ENCODE results near the gene PEX14. TPM values are rescaled to one million over a fixed set of nuclear protein-coding genes. Genes with fewer than 3 reads are reported as not detected.

Gene PEX14
- total and polyA plus RNA-seq, 2 donors: 8.8 to 16.1 TPM

GRCh38 chr1:10612436-10613160 is 137.8 kb downstream of the PEX14 start:
- H3K4me1 ChIP-seq (ENCODE audit: control insufficient read depth in 2 of 2, insufficient read depth in 2 of 2, low read length in 2 of 2): no peaks in the 10 kb centered on the region
- peaks cover 0 to 4% of the 10 kb centered on the region in 2 donors for H3K36me3 ChIP-seq (ENCODE audit: control insufficient read depth in 2 of 2, insufficient read depth in 2 of 2, low read length in 1 of 2)
- no peak overlapping the region for H3K4me3 ChIP-seq (ENCODE audit: low read length in 2 of 2)
- WGBS: 90% methylated on average over 12 of the region's 12 CpGs
- H3K27ac ChIP-seq (ENCODE audit: low read depth in 1 of 2, low read length in 1 of 2): no peak overlapping the region
- no peaks in the 10 kb centered on the region for H3K9me3 ChIP-seq (ENCODE audit: control insufficient read depth in 2 of 2, insufficient read depth in 1 of 2, low read length in 1 of 2)
- H3K27me3 ChIP-seq (ENCODE audit: control insufficient read depth in 2 of 2, insufficient read depth in 1 of 2, low read length in 1 of 2): no peaks in the 10 kb centered on the region
- DNase-seq (ENCODE audit: low read depth in 6 of 9, low spot score in 9 of 9): no peak

GRCh38 chr1:10613340-10613739 is 138.6 kb downstream of the PEX14 start:
- Histone ChIP-seq H3K36me3 (ENCODE audit: control insufficient read depth in 2 of 2, insufficient read depth in 2 of 2, low read length in 1 of 2) (peaks cover 0 to 9% of the 10 kb centered on the region in 2 donors), H3K9me3 (ENCODE audit: control insufficient read depth in 2 of 2, insufficient read depth in 1 of 2, low read length in 1 of 2) (no peaks in the 10 kb centered on the region), H3K4me3 (ENCODE audit: low read length in 2 of 2) (no peak overlapping the region), H3K27me3 (ENCODE audit: control insufficient read depth in 2 of 2, insufficient read depth in 1 of 2, low read length in 1 of 2) (no peaks in the 10 kb centered on the region), H3K27ac (ENCODE audit: low read depth in 1 of 2, low read length in 1 of 2) (no peak overlapping the region), H3K4me1 (ENCODE audit: control insufficient read depth in 2 of 2, insufficient read depth in 2 of 2, low read length in 2 of 2) (no peaks in the 10 kb centered on the region)
- 93% methylated on average over 10 of the region's 10 CpGs for WGBS
- DNase-seq (ENCODE audit: low read depth in 6 of 9, low spot score in 9 of 9): no peak

GRCh38 chr1:10613861-10614260 is 139.1 kb downstream of the PEX14 start:
- H3K36me3 ChIP-seq (ENCODE audit: control insufficient read depth in 2 of 2, insufficient read depth in 2 of 2, low read length in 1 of 2): peaks cover 0 to 12% of the 10 kb centered on the region in 2 donors
- no peaks in the 10 kb centered on the region for H3K27me3 ChIP-seq (ENCODE audit: control insufficient read depth in 2 of 2, insufficient read depth in 1 of 2, low read length in 1 of 2)
- no peak for DNase-seq (ENCODE audit: low read depth in 6 of 9, low spot score in 9 of 9)
- H3K4me3 ChIP-seq (ENCODE audit: low read length in 2 of 2): no peak overlapping the region
- H3K27ac ChIP-seq (ENCODE audit: low read depth in 1 of 2, low read length in 1 of 2): no peak overlapping the region
- H3K4me1 ChIP-seq (ENCODE audit: control insufficient read depth in 2 of 2, insufficient read depth in 2 of 2, low read length in 2 of 2): no peaks in the 10 kb centered on the region
- H3K9me3 ChIP-seq (ENCODE audit: control insufficient read depth in 2 of 2, insufficient read depth in 1 of 2, low read length in 1 of 2): no peaks in the 10 kb centered on the region
- 97% methylated on average over 8 of the region's 8 CpGs for WGBS

- Histone ChIP-seq H3K4me1 (ENCODE audit: control insufficient read depth in 2 of 2, insufficient read depth in 2 of 2, low read length in 2 of 2) (no peaks in the 10 kb centered on the region), H3K27me3 (ENCODE audit: control insufficient read depth in 2 of 2, insufficient read depth in 1 of 2, low read length in 1 of 2) (no peaks in the 10 kb centered on the region), H3K9me3 (ENCODE audit: control insufficient read depth in 2 of 2, insufficient read depth in 1 of 2, low read length in 1 of 2) (no peaks in the 10 kb centered on the region), H3K27ac (ENCODE audit: low read depth in 1 of 2, low read length in 1 of 2) (no peak overlapping the region), H3K4me3 (ENCODE audit: low read length in 2 of 2) (no peak overlapping the region), H3K36me3 (ENCODE audit: control insufficient read depth in 2 of 2, insufficient read depth in 2 of 2, low read length in 1 of 2) (peaks cover 0 to 12% of the 10 kb centered on the region in 2 donors)
- DNase-seq (ENCODE audit: low read depth in 6 of 9, low spot score in 9 of 9): no peak
- WGBS: 98% methylated on average over 18 of the region's 18 CpGs
Observed at GRCh38 chr1:10614377-10615225, 139.9 kb downstream of the PEX14 start.

GRCh38 chr1:10615332-10615731 is 140.6 kb downstream of the PEX14 start:
- Histone ChIP-seq H3K27me3 (ENCODE audit: control insufficient read depth in 2 of 2, insufficient read depth in 1 of 2, low read length in 1 of 2) (no peaks in the 10 kb centered on the region), H3K4me1 (ENCODE audit: control insufficient read depth in 2 of 2, insufficient read depth in 2 of 2, low read length in 2 of 2) (no peaks in the 10 kb centered on the region), H3K36me3 (ENCODE audit: control insufficient read depth in 2 of 2, insufficient read depth in 2 of 2, low read length in 1 of 2) (peaks cover 0 to 12% of the 10 kb centered on the region in 2 donors), H3K9me3 (ENCODE audit: control insufficient read depth in 2 of 2, insufficient read depth in 1 of 2, low read length in 1 of 2) (no peaks in the 10 kb centered on the region), H3K27ac (ENCODE audit: low read depth in 1 of 2, low read length in 1 of 2) (no peak overlapping the region), H3K4me3 (ENCODE audit: low read length in 2 of 2) (no peak overlapping the region)
- no peak for DNase-seq (ENCODE audit: low read depth in 6 of 9, low spot score in 9 of 9)
- 96% methylated on average over 13 of the region's 13 CpGs for WGBS

GRCh38 chr1:10615932-10616671 is 141.4 kb downstream of the PEX14 start:
- DNase-seq (ENCODE audit: low read depth in 6 of 9, low spot score in 9 of 9): no peak
- Histone ChIP-seq H3K4me1 (ENCODE audit: control insufficient read depth in 2 of 2, insufficient read depth in 2 of 2, low read length in 2 of 2) (no peaks in the 10 kb centered on the region), H3K27ac (ENCODE audit: low read depth in 1 of 2, low read length in 1 of 2) (no peak overlapping the region), H3K9me3 (ENCODE audit: control insufficient read depth in 2 of 2, insufficient read depth in 1 of 2, low read length in 1 of 2) (no peaks in the 10 kb centered on the region), H3K4me3 (ENCODE audit: low read length in 2 of 2) (no peak overlapping the region), H3K36me3 (ENCODE audit: control insufficient read depth in 2 of 2, insufficient read depth in 2 of 2, low read length in 1 of 2) (peaks cover 0 to 12% of the 10 kb centered on the region in 2 donors), H3K27me3 (ENCODE audit: control insufficient read depth in 2 of 2, insufficient read depth in 1 of 2, low read length in 1 of 2) (no peaks in the 10 kb centered on the region)
- WGBS: 96% methylated on average over 27 of the region's 27 CpGs

GRCh38 chr1:10616696-10617095 is 141.9 kb downstream of the PEX14 start:
- H3K36me3 ChIP-seq (ENCODE audit: control insufficient read depth in 2 of 2, insufficient read depth in 2 of 2, low read length in 1 of 2): peaks cover 0 to 12% of the 10 kb centered on the region in 2 donors

GRCh38 chr1:10617318-10617717 is 142.6 kb downstream of the PEX14 start:
- Histone ChIP-seq H3K4me3 (ENCODE audit: low read length in 2 of 2) (no peak overlapping the region), H3K4me1 (ENCODE audit: control insufficient read depth in 2 of 2, insufficient read depth in 2 of 2, low read length in 2 of 2) (no peaks in the 10 kb centered on the region), H3K36me3 (ENCODE audit: control insufficient read depth in 2 of 2, insufficient read depth in 2 of 2, low read length in 1 of 2) (peaks cover 0 to 12% of the 10 kb centered on the region in 2 donors), H3K9me3 (ENCODE audit: control insufficient read depth in 2 of 2, insufficient read depth in 1 of 2, low read length in 1 of 2) (no peaks in the 10 kb centered on the region), H3K27ac (ENCODE audit: low read depth in 1 of 2, low read length in 1 of 2) (no peak overlapping the region), H3K27me3 (ENCODE audit: control insufficient read depth in 2 of 2, insufficient read depth in 1 of 2, low read length in 1 of 2) (no peaks in the 10 kb centered on the region)
- no peak for DNase-seq (ENCODE audit: low read depth in 6 of 9, low spot score in 9 of 9)
- WGBS: 97% methylated on average over 5 of the region's 5 CpGs

More at GRCh38 chr1:10616696-10617095, 141.9 kb downstream of the PEX14 start:
- Histone ChIP-seq H3K4me3 (ENCODE audit: low read length in 2 of 2) (no peak overlapping the region), H3K9me3 (ENCODE audit: control insufficient read depth in 2 of 2, insufficient read depth in 1 of 2, low read length in 1 of 2) (no peaks in the 10 kb centered on the region), H3K27ac (ENCODE audit: low read depth in 1 of 2, low read length in 1 of 2) (no peak overlapping the region), H3K4me1 (ENCODE audit: control insufficient read depth in 2 of 2, insufficient read depth in 2 of 2, low read length in 2 of 2) (no peaks in the 10 kb centered on the region), H3K27me3 (ENCODE audit: control insufficient read depth in 2 of 2, insufficient read depth in 1 of 2, low read length in 1 of 2) (no peaks in the 10 kb centered on the region)
- WGBS: 98% methylated on average over 15 of the region's 15 CpGs
- DNase-seq (ENCODE audit: low read depth in 6 of 9, low spot score in 9 of 9): no peak
